NOMO-1 treated with DMSO at 0.1 percent for 48 hours (cell line): ENCODE measurements around the gene C9orf85.
"Not testable (repeated sequence)": the region's sequence is repeated elsewhere in the genome, so short reads cannot be mapped to it uniquely, and the experiment has no call there.

ENCODE experiments used
- DNase-seq: peaks from one replicate; lab custom pipeline; 2025; ENCODE audit not compliant: unreplicated experiment; lab: John Stamatoyannopoulos, UW

Gene C9orf85

GRCh38 chr9:71987471-71988371, 76.3 kb downstream of the C9orf85 start:
- DNase-seq, result no peak

DNA sequence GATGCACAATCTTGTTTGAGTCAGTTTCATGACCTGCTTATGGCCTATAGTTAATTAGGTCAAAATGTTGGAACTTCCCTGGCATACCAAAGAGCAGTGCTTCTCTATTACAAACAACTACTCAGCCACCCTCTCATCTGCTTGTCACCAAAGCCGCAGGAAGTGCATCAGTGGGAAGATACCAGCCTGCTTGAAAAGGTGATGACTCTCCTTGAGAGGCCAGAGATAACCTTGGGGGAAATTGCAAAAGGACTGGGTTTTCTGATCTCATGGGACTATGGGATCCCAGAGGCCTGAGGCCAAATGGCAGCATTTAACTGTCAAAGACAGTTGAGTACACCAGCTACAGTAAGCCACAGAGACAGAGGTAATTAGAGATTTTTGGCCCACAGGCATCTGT, 79.0 kb downstream of the C9orf85 start:
- DNase-seq, result no peak

DNA sequence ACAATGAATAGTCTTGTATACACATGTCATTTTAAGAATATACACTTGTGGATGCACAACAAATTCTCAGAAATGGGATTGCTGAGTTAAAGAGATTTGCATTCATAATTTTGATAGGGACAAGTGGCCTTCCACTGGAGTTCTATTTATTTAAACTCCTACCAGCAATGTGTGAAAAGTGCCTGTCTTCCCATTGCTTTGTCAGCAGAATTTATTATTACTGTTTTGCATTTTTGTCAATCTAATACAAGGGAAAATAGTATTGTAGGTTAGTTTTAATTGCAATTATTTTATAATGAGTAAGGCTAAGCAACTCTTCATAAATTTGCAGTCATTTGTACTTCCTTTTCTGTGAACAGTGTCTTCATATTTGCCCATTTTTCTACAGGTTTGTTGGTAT, 94.0 kb downstream of the C9orf85 start:
- no peak for DNase-seq

DNA sequence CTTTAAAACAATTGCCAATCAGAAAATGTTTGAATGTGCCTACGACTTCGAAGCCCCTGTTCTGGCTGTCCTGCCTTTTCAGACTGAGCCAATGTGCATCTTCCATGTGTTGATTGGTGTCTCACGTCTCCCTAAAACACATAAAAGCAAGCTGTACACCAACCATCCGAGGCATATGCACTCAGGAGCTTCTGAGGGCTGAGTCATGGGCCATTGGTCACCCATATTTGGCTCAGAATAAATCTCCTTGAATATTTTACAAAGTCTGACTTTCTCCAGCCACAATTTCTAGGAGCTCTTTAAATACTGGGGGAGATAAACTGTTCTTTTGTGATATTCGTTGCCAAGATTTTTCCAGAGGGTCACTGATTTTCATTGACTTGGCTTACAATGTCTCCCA, 95.1 kb downstream of the C9orf85 start:
- no peak for DNase-seq

- not testable (repeated sequence) for DNase-seq
Measured at GRCh38 chr9:72007726-72008125, 96.3 kb downstream of the C9orf85 start.

GRCh38 chr9:72012646-72013045, 101.2 kb downstream of the C9orf85 start:
- no peak for DNase-seq

DNA sequence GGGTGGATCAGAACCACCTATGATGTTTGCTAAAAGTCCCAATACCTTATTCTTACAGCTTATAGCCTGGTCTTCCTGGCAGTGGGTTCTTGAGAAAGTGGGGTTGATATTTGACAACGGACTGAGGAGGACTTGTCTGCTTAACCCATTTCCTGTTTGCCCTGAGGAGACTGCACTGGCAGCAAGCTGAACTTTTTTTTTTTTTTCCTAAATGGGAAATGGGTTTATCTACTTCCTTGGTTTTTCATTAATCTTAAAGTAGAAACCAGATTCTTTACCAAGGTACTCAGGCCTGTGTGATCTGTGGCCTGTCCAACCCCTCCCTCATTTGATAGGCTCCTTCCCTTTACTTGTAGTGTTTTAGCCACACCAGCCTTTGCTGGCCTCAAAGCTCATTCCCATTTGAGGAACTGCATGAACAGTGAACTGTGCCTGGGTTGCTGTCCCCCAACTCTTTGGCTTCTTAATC, 101.9 kb downstream of the C9orf85 start:
- peak; percentile 1 for DNase-seq

DNA sequence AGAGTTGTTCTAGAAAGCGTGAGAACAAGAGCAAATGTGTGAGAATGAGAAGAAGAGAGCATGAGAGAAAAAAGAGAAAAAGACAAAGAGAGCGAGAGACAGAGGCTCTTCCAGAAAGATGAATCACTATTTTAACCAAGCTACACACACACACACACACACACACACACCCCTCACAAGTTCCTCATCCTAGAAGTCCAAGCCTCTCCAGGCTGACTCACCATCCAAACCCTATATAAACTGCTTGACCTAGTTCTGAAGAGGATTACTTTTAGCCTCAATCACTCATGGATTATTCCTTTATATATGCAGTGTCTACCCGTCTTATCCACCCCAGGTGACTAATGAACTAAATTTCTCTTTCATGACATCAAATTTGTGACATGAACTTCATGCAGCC, 111.4 kb downstream of the C9orf85 start:
- peak; percentile 22 for DNase-seq
